Endometrial microvascular endothelial cells (primary cell): ENCODE results near the gene ACAD11. TPM values are rescaled to one million over a fixed set of nuclear protein-coding genes. Genes with fewer than 3 reads are reported as not detected.
"Not testable (repeated sequence)": the region's sequence is repeated elsewhere in the genome, so short reads cannot be mapped to it uniquely, and the experiment has no call there.

ENCODE experiments used
- in situ Hi-C: cut with HindIII; loops from 2 replicates; pipeline ENCODE4 v1.10.0; 2017; ENCODE audit warnings: low sequenced_read_pairs, low pct_unique_long_range_greater_than_20kb; ENCODE audit errors: inconsistent ontology term
- total RNA-seq: library from RNA; depleted of rRNA; stranded (reverse); fragments of >200 nt; gene quantifications from one replicate; pipeline ENCODE4 v1.2.3, GENCODE V29; 2015; ENCODE audit errors: inconsistent ontology term

ACAD11 gene
- total RNA-seq, 1 donor from 2014 or later: 18.6 TPM

DNA sequence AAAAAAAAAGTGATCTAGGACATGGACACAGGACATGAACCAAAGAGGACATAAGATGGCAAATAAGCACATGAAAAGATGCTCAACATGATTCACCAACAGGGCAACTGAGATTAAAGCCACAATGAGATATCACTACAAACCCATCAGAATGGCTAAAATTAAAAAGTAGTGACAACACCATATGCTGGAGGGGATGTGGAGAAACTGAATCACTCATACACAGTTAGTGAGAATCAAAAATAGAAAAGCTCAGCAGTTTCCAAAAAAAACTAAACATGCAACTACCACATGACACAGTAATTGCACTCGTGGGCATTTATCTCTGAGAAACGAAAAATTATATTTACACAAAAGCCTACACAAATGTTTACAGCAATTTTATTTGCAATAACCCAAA, 90.5 kb downstream of the ACAD11 start:
- in situ Hi-C loops: no loop called here

GRCh38 chr3:132568422-132568821, 91.2 kb downstream of the ACAD11 start:
- in situ Hi-C loops: no loop called here

- in situ Hi-C loops: no loop called here
Measured at GRCh38 chr3:132564070-132564465, 95.5 kb downstream of the ACAD11 start.

DNA sequence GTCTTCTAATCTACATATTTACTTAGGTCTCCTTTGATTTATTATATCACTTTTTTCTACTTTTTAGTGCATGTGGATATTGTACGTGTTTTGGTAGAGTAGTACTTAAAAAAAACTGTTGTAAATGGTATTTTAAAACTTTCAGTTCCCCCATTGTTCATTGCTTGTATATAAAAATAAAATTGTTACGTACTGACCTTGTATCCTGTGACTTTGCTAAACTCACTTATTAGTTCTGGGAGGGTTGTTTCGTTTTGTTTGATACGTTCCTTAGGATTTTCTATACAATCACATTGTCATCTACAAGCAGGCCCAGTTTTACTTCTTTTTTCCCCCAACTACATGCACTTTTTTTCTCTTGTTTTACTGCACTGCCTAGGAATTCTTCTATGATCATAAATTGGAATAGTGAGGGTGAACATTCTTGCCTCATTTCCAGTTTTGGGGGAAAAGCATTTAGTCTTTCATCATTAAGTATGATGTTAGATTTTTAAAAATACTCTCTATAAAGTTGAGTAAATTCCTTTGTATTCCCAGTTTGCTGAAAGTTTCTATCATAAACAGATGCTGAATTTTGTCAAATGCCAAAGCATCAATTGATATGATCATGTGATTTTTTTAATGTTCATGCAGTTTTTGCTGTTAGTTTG, 96.1 kb downstream of the ACAD11 start:
- in situ Hi-C loops: no loop called here

- in situ Hi-C loops: no loop called here
Measured at GRCh38 chr3:132561003-132561402, 98.6 kb downstream of the ACAD11 start.

DNA sequence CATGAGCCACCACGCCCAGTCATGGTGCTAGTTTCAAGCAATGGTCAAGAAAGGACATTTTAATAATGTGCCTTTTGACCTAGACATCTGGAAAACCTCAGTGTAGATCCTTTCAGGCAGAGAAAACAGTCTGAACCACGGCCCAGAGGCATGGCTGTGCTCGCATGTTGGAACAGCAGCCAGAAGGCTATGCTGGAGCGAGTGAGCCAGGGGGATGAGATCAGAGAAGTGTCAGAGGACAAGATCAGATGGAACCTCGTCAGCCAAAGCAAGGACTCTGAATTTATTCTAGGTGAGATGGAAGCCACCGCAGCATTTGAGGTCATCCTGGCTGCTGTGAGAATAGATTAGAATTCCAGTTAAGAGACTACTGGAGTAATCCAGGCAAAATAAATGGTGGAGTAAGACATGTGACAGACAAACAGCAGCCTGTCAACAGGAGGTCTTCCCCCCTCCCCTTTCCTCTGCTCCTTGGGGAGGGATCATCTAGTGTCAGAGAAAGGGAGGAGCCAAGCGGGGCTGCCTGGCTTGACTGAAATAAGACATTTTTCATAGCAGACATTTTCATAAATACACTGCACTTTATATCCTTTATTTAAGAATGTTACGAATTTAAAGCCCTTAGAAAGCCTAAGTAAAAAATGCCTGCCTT, 103.0 kb downstream of the ACAD11 start:
- in situ Hi-C loops: no loop called here

GRCh38 chr3:132556036-132556386, 103.6 kb downstream of the ACAD11 start:
- in situ Hi-C loops: not testable (repeated sequence)

- in situ Hi-C loops: no loop called here
Measured at GRCh38 chr3:132555306-132556035, 104.1 kb downstream of the ACAD11 start.

- in situ Hi-C loops: no loop called here
Measured at GRCh38 chr3:132554437-132554836, 105.2 kb downstream of the ACAD11 start.

DNA sequence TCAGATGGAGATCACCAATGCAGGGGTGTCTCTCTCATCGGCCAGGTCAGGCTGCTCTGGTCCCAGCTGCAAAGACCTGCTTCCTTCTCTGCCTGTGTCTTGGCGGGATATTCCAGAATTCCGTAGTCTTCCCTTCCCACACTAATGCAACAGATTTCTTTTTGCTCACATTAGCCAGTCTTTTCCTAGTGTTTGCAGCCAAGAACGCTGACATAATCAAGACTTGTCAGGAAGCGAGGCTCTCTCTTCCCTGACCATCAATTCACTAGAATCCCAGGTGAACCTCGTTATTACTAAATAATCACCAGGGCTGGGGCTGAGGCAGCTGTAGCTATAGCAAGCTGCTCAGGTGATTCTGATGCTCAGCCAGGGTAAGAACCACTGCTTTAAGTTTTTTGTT, 105.8 kb downstream of the ACAD11 start:
- in situ Hi-C loops: no loop called here

GRCh38 chr3:132550579-132551305, 108.9 kb downstream of the ACAD11 start:
- in situ Hi-C loops: no loop called here

- in situ Hi-C loops: loop anchor here (25.0 kb wide), 1 partner anchor 87 kb away; no protein-coding TSS in a partner anchor
Measured at GRCh38 chr3:132549890-132550578, 109.6 kb downstream of the ACAD11 start.

DNA sequence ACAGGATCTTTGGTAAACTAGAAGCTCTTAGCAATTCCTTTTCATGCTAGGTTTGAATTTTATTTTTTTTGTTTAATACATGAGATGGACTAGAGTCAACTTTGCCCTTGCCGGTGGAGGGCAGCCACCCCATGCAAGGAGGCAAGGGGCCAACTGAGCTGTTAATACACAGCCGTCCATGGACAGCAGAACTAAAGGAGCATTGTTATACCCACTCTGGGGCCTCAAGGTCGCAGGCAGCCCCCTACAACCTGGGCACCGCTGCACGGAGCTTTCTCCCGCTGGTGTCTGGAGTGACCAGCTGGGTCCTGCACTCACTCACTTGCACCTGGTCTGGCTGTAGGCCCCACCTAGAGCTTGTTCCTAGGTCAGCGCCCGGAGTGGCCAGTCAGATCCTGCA, 110.4 kb downstream of the ACAD11 start:
- in situ Hi-C loops: loop anchor here (25.0 kb wide), 1 partner anchor 88 kb away; no protein-coding TSS in a partner anchor

DNA sequence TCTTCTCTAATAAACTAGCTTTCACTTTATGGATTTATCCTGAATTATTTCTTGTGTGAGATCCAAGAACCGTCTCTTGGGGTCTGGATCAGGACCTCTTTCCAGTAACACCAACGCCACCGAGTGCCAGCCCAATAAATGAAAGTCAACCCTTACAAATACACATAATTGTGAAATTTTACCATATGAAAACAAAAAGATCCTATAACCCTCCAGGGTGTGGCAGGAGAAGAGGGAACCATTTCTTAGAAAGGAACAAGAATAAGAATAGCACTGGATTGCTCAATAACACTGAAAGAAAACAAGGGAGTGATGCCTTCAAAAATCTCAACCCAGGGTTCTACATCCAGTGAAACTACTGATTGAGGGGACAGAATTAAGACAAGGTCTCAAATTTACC, 114.1 kb downstream of the ACAD11 start:
- in situ Hi-C loops: loop anchor here (25.0 kb wide), 1 partner anchor 92 kb away; no protein-coding TSS in a partner anchor

DNA sequence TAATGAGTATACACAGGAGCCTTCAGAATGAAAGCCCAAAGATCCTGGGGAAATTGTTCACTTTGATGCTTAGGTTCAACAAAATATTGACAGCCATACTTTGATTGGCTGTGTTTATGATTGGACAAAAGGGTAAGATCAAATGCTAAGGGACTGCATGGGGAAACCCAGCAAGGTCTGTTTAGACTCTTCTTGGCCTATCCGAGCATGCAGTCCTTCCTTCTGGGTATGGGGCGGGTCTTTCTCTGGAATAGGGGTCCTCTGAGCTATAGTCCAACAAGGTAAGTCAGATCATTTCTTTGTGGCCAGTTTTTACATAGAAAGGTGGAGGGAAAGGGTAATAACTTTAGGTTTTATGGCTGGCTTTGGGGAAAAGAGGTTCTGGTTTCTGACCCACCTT, 115.5 kb downstream of the ACAD11 start:
- in situ Hi-C loops: loop anchor here (25.0 kb wide), 1 partner anchor 93 kb away; no protein-coding TSS in a partner anchor

- in situ Hi-C loops: loop anchor here (25.0 kb wide), 1 partner anchor 94 kb away; no protein-coding TSS in a partner anchor
Measured at GRCh38 chr3:132543011-132543739, 116.4 kb downstream of the ACAD11 start.

- in situ Hi-C loops: loop anchor here (25.0 kb wide), 1 partner anchor 95 kb away; no protein-coding TSS in a partner anchor
Measured at GRCh38 chr3:132542577-132542976, 117.0 kb downstream of the ACAD11 start.

GRCh38 chr3:132539681-132540080, 119.9 kb downstream of the ACAD11 start:
- in situ Hi-C loops: loop anchor here (25.0 kb wide), 1 partner anchor 98 kb away; no protein-coding TSS in a partner anchor
